Measurements from ENCODE around the gene KIF3B. TPM values are rescaled to one million over a fixed set of nuclear protein-coding genes. Genes with fewer than 3 reads are reported as not detected.

KIF3B gene
- total and polyA plus RNA-seq, 2 of the 13 experiments (the other 11 are each of a cell fraction or from before 2014, with no cell fraction given) = 23.6 to 28.8 TPM

DNA sequence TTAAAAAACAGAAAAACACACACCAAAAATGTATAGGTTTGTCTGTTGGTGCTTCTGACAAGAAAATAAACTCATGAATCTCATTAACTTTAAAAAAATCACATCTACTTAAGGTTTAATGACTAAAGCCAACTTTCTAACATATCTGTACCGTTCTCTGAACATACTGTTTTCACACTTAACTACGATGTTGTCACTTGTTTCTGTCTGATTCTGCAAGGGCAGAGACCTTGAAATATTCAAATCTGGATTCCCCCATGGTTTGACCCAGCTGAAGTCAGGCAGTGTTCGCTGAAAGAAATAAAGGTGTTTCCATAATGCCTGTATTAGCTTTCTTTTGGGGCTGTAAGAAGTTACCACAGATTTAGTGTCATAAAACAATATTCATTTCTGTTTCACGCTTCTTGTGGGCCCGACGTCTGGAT, 78.0 kb downstream of the KIF3B start (continued):
- 0 out of 2 replicates have a peak, but pooled peaks have one; percentile 2 for TF ChIP-seq KDM4B (CRISPR knock-in tag; IDR thresholded peaks at IDR 0.05)
- TF ChIP-seq LCORL (IDR thresholded peaks at IDR 0.05) = no peak
- TF ChIP-seq LCORL (CRISPR knock-in tag; IDR thresholded peaks at IDR 0.05) = peak; percentile 2; the same call in 1 of the 2 replicates
- TF ChIP-seq, protein P1, sequence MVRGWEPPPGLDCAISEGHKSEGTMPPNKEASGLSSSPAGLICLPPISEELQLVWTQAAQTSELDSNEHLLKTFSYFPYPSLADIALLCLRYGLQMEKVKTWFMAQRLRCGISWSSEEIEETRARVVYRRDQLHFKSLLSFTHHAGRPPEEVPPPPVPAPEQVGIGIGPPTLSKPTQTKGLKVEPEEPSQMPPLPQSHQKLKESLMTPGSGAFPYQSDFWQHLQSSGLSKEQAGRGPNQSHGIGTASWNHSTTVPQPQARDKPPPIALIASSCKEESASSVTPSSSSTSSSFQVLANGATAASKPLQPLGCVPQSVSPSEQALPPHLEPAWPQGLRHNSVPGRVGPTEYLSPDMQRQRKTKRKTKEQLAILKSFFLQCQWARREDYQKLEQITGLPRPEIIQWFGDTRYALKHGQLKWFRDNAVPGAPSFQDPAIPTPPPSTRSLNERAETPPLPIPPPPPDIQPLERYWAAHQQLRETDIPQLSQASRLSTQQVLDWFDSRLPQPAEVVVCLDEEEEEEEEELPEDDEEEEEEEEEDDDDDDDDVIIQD (CRISPR knock-in tag; IDR thresholded peaks at IDR 0.05; ENCODE audit: low read depth) = 0 out of 2 replicates have a peak, but pooled peaks have one; percentile 4
- TF ChIP-seq ZSCAN29 (CRISPR knock-in tag; conservative IDR thresholded peaks at IDR 0.05) = 0 out of 2 replicates have a peak, but pooled peaks have one; percentile 44
- TF ChIP-seq, protein P2, sequence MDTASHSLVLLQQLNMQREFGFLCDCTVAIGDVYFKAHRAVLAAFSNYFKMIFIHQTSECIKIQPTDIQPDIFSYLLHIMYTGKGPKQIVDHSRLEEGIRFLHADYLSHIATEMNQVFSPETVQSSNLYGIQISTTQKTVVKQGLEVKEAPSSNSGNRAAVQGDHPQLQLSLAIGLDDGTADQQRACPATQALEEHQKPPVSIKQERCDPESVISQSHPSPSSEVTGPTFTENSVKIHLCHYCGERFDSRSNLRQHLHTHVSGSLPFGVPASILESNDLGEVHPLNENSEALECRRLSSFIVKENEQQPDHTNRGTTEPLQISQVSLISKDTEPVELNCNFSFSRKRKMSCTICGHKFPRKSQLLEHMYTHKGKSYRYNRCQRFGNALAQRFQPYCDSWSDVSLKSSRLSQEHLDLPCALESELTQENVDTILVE (CRISPR knock-in tag; IDR thresholded peaks at IDR 0.05) = 0 out of 2 replicates have a peak, but pooled peaks have one; percentile 2
- TF ChIP-seq SMAD9 (CRISPR knock-in tag; IDR thresholded peaks at IDR 0.05) = no peak
- TF ChIP-seq, protein P3, sequence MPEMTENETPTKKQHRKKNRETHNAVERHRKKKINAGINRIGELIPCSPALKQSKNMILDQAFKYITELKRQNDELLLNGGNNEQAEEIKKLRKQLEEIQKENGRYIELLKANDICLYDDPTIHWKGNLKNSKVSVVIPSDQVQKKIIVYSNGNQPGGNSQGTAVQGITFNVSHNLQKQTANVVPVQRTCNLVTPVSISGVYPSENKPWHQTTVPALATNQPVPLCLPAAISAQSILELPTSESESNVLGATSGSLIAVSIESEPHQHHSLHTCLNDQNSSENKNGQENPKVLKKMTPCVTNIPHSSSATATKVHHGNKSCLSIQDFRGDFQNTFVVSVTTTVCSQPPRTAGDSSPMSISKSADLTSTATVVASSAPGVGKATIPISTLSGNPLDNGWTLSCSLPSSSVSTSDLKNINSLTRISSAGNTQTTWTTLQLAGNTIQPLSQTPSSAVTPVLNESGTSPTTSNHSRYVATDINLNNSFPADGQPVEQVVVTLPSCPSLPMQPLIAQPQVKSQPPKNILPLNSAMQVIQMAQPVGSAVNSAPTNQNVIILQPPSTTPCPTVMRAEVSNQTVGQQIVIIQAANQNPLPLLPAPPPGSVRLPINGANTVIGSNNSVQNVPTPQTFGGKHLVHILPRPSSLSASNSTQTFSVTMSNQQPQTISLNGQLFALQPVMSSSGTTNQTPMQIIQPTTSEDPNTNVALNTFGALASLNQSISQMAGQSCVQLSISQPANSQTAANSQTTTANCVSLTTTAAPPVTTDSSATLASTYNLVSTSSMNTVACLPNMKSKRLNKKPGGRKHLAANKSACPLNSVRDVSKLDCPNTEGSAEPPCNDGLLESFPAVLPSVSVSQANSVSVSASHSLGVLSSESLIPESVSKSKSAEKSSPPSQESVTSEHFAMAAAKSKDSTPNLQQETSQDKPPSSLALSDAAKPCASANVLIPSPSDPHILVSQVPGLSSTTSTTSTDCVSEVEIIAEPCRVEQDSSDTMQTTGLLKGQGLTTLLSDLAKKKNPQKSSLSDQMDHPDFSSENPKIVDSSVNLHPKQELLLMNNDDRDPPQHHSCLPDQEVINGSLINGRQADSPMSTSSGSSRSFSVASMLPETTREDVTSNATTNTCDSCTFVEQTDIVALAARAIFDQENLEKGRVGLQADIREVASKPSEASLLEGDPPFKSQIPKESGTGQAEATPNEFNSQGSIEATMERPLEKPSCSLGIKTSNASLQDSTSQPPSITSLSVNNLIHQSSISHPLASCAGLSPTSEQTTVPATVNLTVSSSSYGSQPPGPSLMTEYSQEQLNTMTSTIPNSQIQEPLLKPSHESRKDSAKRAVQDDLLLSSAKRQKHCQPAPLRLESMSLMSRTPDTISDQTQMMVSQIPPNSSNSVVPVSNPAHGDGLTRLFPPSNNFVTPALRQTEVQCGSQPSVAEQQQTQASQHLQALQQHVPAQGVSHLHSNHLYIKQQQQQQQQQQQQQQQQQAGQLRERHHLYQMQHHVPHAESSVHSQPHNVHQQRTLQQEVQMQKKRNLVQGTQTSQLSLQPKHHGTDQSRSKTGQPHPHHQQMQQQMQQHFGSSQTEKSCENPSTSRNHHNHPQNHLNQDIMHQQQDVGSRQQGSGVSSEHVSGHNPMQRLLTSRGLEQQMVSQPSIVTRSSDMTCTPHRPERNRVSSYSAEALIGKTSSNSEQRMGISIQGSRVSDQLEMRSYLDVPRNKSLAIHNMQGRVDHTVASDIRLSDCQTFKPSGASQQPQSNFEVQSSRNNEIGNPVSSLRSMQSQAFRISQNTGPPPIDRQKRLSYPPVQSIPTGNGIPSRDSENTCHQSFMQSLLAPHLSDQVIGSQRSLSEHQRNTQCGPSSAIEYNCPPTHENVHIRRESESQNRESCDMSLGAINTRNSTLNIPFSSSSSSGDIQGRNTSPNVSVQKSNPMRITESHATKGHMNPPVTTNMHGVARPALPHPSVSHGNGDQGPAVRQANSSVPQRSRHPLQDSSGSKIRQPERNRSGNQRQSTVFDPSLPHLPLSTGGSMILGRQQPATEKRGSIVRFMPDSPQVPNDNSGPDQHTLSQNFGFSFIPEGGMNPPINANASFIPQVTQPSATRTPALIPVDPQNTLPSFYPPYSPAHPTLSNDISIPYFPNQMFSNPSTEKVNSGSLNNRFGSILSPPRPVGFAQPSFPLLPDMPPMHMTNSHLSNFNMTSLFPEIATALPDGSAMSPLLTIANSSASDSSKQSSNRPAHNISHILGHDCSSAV (CRISPR knock-in tag; IDR thresholded peaks at IDR 0.05; ENCODE audit: borderline replicate concordance) = no peak
- peak; percentile 63; the same call in 1 of the 2 replicates for TF ChIP-seq ZNF343 (CRISPR knock-in tag; IDR thresholded peaks at IDR 0.05)
- TF ChIP-seq, protein P4, sequence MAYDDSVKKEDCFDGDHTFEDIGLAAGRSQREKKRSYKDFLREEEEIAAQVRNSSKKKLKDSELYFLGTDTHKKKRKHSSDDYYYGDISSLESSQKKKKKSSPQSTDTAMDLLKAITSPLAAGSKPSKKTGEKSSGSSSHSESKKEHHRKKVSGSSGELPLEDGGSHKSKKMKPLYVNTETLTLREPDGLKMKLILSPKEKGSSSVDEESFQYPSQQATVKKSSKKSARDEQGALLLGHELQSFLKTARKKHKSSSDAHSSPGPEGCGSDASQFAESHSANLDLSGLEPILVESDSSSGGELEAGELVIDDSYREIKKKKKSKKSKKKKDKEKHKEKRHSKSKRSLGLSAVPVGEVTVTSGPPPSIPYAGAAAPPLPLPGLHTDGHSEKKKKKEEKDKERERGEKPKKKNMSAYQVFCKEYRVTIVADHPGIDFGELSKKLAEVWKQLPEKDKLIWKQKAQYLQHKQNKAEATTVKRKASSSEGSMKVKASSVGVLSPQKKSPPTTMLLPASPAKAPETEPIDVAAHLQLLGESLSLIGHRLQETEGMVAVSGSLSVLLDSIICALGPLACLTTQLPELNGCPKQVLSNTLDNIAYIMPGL (CRISPR knock-in tag; IDR thresholded peaks at IDR 0.05; ENCODE audit: borderline replicate concordance in 1 of 2, low read depth in 1 of 2) = peak in 1 of 2 experiments; percentile 49; a peak in 1 of 4 replicates
- TF ChIP-seq CEBPG (CRISPR knock-in tag; IDR thresholded peaks at IDR 0.05) = peak; percentile 3; the same call in 1 of the 2 replicates
- TF ChIP-seq ZNF816 (CRISPR knock-in tag; IDR thresholded peaks at IDR 0.05; ENCODE audit: borderline replicate concordance) = 0 out of 2 replicates have a peak, but pooled peaks have one; percentile 31
- TF ChIP-seq ARNTL (CRISPR knock-in tag; IDR thresholded peaks at IDR 0.05) = 0 out of 2 replicates have a peak, but pooled peaks have one; percentile 38
- TF ChIP-seq MIER3 (CRISPR knock-in tag; IDR thresholded peaks at IDR 0.05; ENCODE audit: borderline replicate concordance) = peak; percentile 62
- TF ChIP-seq RARG (CRISPR knock-in tag; IDR thresholded peaks at IDR 0.05; ENCODE audit: low read depth) = no peak
- 0 out of 2 replicates have a peak, but pooled peaks have one; percentile 51 for TF ChIP-seq NR2C2 (CRISPR knock-in tag; IDR thresholded peaks at IDR 0.05; ENCODE audit: borderline replicate concordance)
- TF ChIP-seq JUN (CRISPR knock-in tag; IDR thresholded peaks at IDR 0.05) = peak; percentile 44; the same call in 1 of the 2 replicates
